K562 (cell line): ENCODE results near the gene CLN5. TPM values are rescaled to one million over a fixed set of nuclear protein-coding genes. Genes with fewer than 3 reads are reported as not detected.
A peak's percentile ranks its signal among the peaks of the same experiment; 100 is the strongest.

Experiments used
- ATAC-seq: fragments of 200-7000 bp; cut with Tn5 transposase; 3 replicates; pipeline ENCODE4 v1.9.1; 2020; ENCODE audit warnings: moderate library complexity
- BruUV-seq: library from RNA; stranded (reverse); fragments of 400-500 nt; replicated peaks from 2 replicates; lab custom pipeline; 2021; lab: Mats Ljungman, UMichigan
- CTCF ChIA-PET: fragments of 300-600 bp; formaldehyde crosslinking; extraction: SDS; loops from one replicate; lab custom pipeline; 2021; ENCODE audit warnings: low intra/inter-chr PET ratio; lab: Yijun Ruan, JAX
- POLR2A ChIA-PET: fragments of 300-600, 350-650 bp; sonication (Branson Sonifier 250); formaldehyde crosslinking; extraction: SDS; loops from one replicate; lab custom pipeline; 2021; ENCODE audit warnings: antibody characterized with exemption, inconsistent platforms; lab: Yijun Ruan, JAX
- DNase-seq, 4 experiments: peaks; one replicate each; pipeline versions ENCODE4 v3.0.0 to v3.0.0-alpha.2; 2011 to 2018; ENCODE audit warnings: low spot score in 3 of 4, mixed read lengths in 3 of 4; ENCODE audit errors: extremely low read depth in 1 of 4
- FAIRE-seq: peaks from 2 replicates; lab custom pipeline; 2011; peaks lifted over from hg19 to GRCh38; lab: Jason Lieb, UNC
- H2AFZ ChIP-seq: 2 replicates; pipeline ENCODE4 v1.6.0; 2011; ENCODE audit warnings: low read depth, low read length, control low read depth, inconsistent platforms
- H3K27ac ChIP-seq: fragments of 200-600 bp; 3 replicates; pipeline ENCODE4 v1.8.0; 2011; ENCODE audit warnings: low read depth, mild to moderate bottlenecking, control low read depth, inconsistent platforms, low read length, moderate library complexity, mixed read lengths; ENCODE audit errors: extremely low read depth
- H3K27me3 ChIP-seq, 2 experiments: fragments of 300-600 bp in 1 of 2; 2 replicates in 1 of 2; 3 replicates in 1 of 2; pipeline versions ENCODE4 v1.6.0 to v1.8.0; 2011; ENCODE audit warnings: inconsistent platforms in 2 of 2, low read length in 2 of 2, mild to moderate bottlenecking in 1 of 2, mixed read lengths in 1 of 2, moderate library complexity in 1 of 2; ENCODE audit not compliant: control insufficient read depth in 2 of 2, insufficient read depth in 2 of 2
- H3K36me3 ChIP-seq: fragments of 300-600 bp; 3 replicates; pipeline ENCODE4 v1.8.0; 2011; ENCODE audit warnings: mild to moderate bottlenecking, low read length, inconsistent platforms; ENCODE audit not compliant: control insufficient read depth, insufficient read depth
- H3K4me1 ChIP-seq, 2 experiments: fragments of 200-600 bp in 1 of 2; replicated peaks in 1 of 2; 2 replicates in 1 of 2; 3 replicates in 1 of 2; pipeline versions ENCODE4 v1.5.1 to v1.8.0; 2011; ENCODE audit warnings: inconsistent platforms in 2 of 2, low read length in 2 of 2, mild to moderate bottlenecking in 1 of 2, mixed read lengths in 1 of 2, moderate library complexity in 1 of 2; ENCODE audit not compliant: control insufficient read depth in 2 of 2, insufficient read depth in 2 of 2
- H3K4me2 ChIP-seq: 2 replicates; pipeline ENCODE4 v1.6.1; 2011; ENCODE audit warnings: low read length, control low read depth, inconsistent platforms, mixed read lengths; ENCODE audit not compliant: insufficient read depth
- H3K4me3 ChIP-seq: fragments of 200-600 bp; sonication (generic), shearing (Covaris generic); 2 replicates; pipeline ENCODE4 v1.5.1; 2016; ENCODE audit warnings: control low read depth, inconsistent platforms
- H3K79me2 ChIP-seq: fragments of 200-600 bp; 3 replicates; pipeline ENCODE4 v1.8.0; 2011; ENCODE audit warnings: low read length, inconsistent platforms; ENCODE audit not compliant: control insufficient read depth, insufficient read depth
- H3K9ac ChIP-seq, 2 experiments: 2 replicates each; pipeline versions ENCODE4 v1.6.0 to v1.6.1; 2011; ENCODE audit warnings: low read depth in 2 of 2, low read length in 2 of 2, control low read depth in 1 of 2, inconsistent platforms in 1 of 2, mild to moderate bottlenecking in 1 of 2, mixed read lengths in 1 of 2; ENCODE audit not compliant: insufficient read depth in 1 of 2
- H3K9me1 ChIP-seq: one replicate; pipeline ENCODE4 v1.6.0; 2011; ENCODE audit warnings: inconsistent platforms, mild to moderate bottlenecking, low read length, moderate library complexity; ENCODE audit not compliant: control insufficient read depth, insufficient read depth
- H3K9me3 ChIP-seq: replicated peaks from 2 replicates; pipeline ENCODE4 v1.5.1; 2011; ENCODE audit warnings: low read depth, low read length, inconsistent platforms; ENCODE audit not compliant: control insufficient read depth, insufficient read depth
- H4K20me1 ChIP-seq: replicated peaks from 2 replicates; pipeline ENCODE4 v1.6.1; 2011; ENCODE audit warnings: low read length, inconsistent platforms, mixed read lengths; ENCODE audit not compliant: control insufficient read depth, insufficient read depth
- CLOCK ChIP-seq: fragments of 250-450 bp; sonication (Bioruptor Pico); IDR thresholded peaks from 2 replicates; pipeline ENCODE4 v1.4.0; 2020; ENCODE audit warnings: mild to moderate bottlenecking, moderate library complexity, borderline replicate concordance
- POLR2AphosphoS5 ChIP-seq: IDR thresholded peaks from 2 replicates; pipeline ENCODE4 v1.6.1; 2011; ENCODE audit warnings: mild to moderate bottlenecking, low read depth, low read length, moderate library complexity; ENCODE audit not compliant: control insufficient read depth, insufficient read depth
- ZBTB17 ChIP-seq: fragments of 450-650 bp; formaldehyde crosslinking; IDR thresholded peaks from 2 replicates; pipeline ENCODE4 v1.4.0; 2020; ENCODE audit warnings: mild to moderate bottlenecking
- ZC3H4 ChIP-seq: sonication (generic); formaldehyde crosslinking; IDR thresholded peaks from 2 replicates; pipeline ENCODE4 v1.9.0; 2021; ENCODE audit warnings: missing genetic modification reagents, borderline replicate concordance
- ZNF253 ChIP-seq: fragments of 250-450 bp; sonication (Bioruptor Pico); conservative IDR thresholded peaks from 2 replicates; pipeline ENCODE4 v1.6.1; 2021; ENCODE audit warnings: mild to moderate bottlenecking
- ZNF511 ChIP-seq: sonication (generic); formaldehyde crosslinking; IDR thresholded peaks from 2 replicates; pipeline ENCODE4 v1.8.0; 2022; ENCODE audit warnings: mild to moderate bottlenecking, missing genetic modification reagents
- WGBS: fragments of 100-300 bp; shearing (Covaris generic); methylation state at CpG from one replicate; pipeline ENCODE4 v1.1.6; 2016; ENCODE audit warnings: low coverage, mixed read lengths; ENCODE audit not compliant: insufficient coverage; ENCODE audit errors: missing lambda C conversion rate; 5-methylcytosine and 5-hydroxymethylcytosine counted together
- in situ Hi-C: fragments of 300-500 bp; cut with MboI; formaldehyde crosslinking; loops from 4 replicates; pipeline ENCODE4 v1.15.0; 2018; ENCODE audit warnings: inconsistent platforms, mixed read lengths
- intact Hi-C: fragments of 100-400 bp; cut with micrococcal nuclease; formaldehyde crosslinking; loops from 2 replicates; pipeline ENCODE4 v1.14.2; 2022
- polyA plus RNA-seq, 8 experiments: library from polyadenylated mRNA; depleted of rRNA in 4 of 8; stranded (reverse) in 5 of 8; unstranded in 3 of 8; fragments of >200 nt; fragmentation: Nextera tagmentation in 2 of 8; fragmentation: Illumina TruSeq in 1 of 8; extraction: Ambion mirVana in 2 of 8; extraction: Trizol in 1 of 8; gene quantifications; 2 replicates each; pipeline versions ENCODE4 v1.2.1 to v1.2.3, GENCODE V29; 2011 to 2014; ENCODE audit warnings: inconsistent platforms in 1 of 8, missing spikeins in 1 of 8
- total RNA-seq, 7 experiments: library from RNA; depleted of rRNA in 6 of 7; stranded (reverse); fragments of >200 nt in 6 of 7; fragmentation: Illumina TruSeq in 2 of 7; extraction: Trizol in 2 of 7; gene quantifications; 2 replicates each; pipeline versions ENCODE4 v1.2.1 to v1.2.3, GENCODE V29; 2011 to 2021; ENCODE audit warnings: low replicate concordance in 1 of 7
- TF ChIP-seq, protein P1 (sequence below): fragments of 450-650 bp; IDR thresholded peaks from 2 replicates; pipeline ENCODE4 v1.6.1; 2017; ENCODE audit warnings: antibody characterized with exemption, mild to moderate bottlenecking
- TF ChIP-seq, protein P2 (sequence below): sonication (generic); formaldehyde crosslinking; IDR thresholded peaks from 2 replicates; pipeline ENCODE4 v1.8.1; 2022; ENCODE audit warnings: missing genetic modification reagents

The CLN5 gene
- total and polyA plus RNA-seq, 9 of the 15 experiments (the other 6 are each of a cell fraction or from before 2014, with no cell fraction given) = 4.6 to 11.5 (median 7.2) TPM

GRCh38 chr13:76991432-76991795, 467 bp upstream of the CLN5 start:
- ChIA-PET CTCF (no interaction called here), POLR2A (no interaction called here)
- FAIRE-seq (no peak), DNase-seq (peak in 1 of 4 experiments; percentile 8), ATAC-seq (no peak; the same call in 1 of the 3 replicates)
- no TSS peak for BruUV-seq
- Histone ChIP-seq H3K4me1 (peaks cover 7 to 8% of the 10 kb centered on the region in 2 experiments; a peak in 4 of 5 replicates), H3K79me2 (peaks cover 19% of the 10 kb centered on the region), H2AFZ (peak overlapping the region; percentile 95), H3K27ac (peak overlapping the region; percentile 76), H3K9me1 (no peaks in the 10 kb centered on the region), H3K9ac (peak overlapping the region; percentile 71 to 95), H3K4me2 (peak overlapping the region; percentile 87), H3K9me3 (no peaks in the 10 kb centered on the region), H3K4me3 (peak overlapping the region; percentile 82), H4K20me1 (no peaks in the 10 kb centered on the region), H3K36me3 (peaks cover 10% of the 10 kb centered on the region; the same call in 1 of the 3 replicates), H3K27me3 (no peaks in the 10 kb centered on the region)
- TF ChIP-seq POLR2AphosphoS5 (no peak), CLOCK (no peak), ZC3H4 (CRISPR knock-in tag) (peak; percentile 27; the same call in 1 of the 2 replicates), ZNF511 (CRISPR knock-in tag) (0 out of 2 replicates have a peak, but pooled peaks have one; percentile 27), ZNF253 (CRISPR knock-in tag) (no peak), ZBTB17 (no peak)
- TF ChIP-seq, protein P1, sequence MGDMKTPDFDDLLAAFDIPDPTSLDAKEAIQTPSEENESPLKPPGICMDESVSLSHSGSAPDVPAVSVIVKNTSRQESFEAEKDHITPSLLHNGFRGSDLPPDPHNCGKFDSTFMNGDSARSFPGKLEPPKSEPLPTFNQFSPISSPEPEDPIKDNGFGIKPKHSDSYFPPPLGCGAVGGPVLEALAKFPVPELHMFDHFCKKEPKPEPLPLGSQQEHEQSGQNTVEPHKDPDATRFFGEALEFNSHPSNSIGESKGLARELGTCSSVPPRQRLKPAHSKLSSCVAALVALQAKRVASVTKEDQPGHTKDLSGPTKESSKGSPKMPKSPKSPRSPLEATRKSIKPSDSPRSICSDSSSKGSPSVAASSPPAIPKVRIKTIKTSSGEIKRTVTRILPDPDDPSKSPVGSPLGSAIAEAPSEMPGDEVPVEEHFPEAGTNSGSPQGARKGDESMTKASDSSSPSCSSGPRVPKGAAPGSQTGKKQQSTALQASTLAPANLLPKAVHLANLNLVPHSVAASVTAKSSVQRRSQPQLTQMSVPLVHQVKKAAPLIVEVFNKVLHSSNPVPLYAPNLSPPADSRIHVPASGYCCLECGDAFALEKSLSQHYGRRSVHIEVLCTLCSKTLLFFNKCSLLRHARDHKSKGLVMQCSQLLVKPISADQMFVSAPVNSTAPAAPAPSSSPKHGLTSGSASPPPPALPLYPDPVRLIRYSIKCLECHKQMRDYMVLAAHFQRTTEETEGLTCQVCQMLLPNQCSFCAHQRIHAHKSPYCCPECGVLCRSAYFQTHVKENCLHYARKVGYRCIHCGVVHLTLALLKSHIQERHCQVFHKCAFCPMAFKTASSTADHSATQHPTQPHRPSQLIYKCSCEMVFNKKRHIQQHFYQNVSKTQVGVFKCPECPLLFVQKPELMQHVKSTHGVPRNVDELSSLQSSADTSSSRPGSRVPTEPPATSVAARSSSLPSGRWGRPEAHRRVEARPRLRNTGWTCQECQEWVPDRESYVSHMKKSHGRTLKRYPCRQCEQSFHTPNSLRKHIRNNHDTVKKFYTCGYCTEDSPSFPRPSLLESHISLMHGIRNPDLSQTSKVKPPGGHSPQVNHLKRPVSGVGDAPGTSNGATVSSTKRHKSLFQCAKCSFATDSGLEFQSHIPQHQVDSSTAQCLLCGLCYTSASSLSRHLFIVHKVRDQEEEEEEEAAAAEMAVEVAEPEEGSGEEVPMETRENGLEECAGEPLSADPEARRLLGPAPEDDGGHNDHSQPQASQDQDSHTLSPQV = peak; percentile 64
- TF ChIP-seq, protein P2, sequence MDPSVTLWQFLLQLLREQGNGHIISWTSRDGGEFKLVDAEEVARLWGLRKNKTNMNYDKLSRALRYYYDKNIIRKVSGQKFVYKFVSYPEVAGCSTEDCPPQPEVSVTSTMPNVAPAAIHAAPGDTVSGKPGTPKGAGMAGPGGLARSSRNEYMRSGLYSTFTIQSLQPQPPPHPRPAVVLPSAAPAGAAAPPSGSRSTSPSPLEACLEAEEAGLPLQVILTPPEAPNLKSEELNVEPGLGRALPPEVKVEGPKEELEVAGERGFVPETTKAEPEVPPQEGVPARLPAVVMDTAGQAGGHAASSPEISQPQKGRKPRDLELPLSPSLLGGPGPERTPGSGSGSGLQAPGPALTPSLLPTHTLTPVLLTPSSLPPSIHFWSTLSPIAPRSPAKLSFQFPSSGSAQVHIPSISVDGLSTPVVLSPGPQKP (CRISPR knock-in tag) = no peak
- in situ Hi-C loops (no loop called here), intact Hi-C loops (loop anchor here (5.0 kb wide), 1 partner anchor 336 kb away; the partner anchor contains the start of gene MYCBP2)
- WGBS = 56% methylated on average over 14 of the region's 15 CpGs
